Putamen (tissue), 1 donor: ENCODE measurements around the gene ADAMTSL4.
"Not testable (repeated sequence)": the region's sequence is repeated elsewhere in the genome, so short reads cannot be mapped to it uniquely, and the experiment has no call there.

Source experiments
- DNase-seq: peaks from one replicate; pipeline ENCODE4 v3.0.0-alpha.2; 2016; ENCODE audit warnings: low spot score

The ADAMTSL4 gene

DNA sequence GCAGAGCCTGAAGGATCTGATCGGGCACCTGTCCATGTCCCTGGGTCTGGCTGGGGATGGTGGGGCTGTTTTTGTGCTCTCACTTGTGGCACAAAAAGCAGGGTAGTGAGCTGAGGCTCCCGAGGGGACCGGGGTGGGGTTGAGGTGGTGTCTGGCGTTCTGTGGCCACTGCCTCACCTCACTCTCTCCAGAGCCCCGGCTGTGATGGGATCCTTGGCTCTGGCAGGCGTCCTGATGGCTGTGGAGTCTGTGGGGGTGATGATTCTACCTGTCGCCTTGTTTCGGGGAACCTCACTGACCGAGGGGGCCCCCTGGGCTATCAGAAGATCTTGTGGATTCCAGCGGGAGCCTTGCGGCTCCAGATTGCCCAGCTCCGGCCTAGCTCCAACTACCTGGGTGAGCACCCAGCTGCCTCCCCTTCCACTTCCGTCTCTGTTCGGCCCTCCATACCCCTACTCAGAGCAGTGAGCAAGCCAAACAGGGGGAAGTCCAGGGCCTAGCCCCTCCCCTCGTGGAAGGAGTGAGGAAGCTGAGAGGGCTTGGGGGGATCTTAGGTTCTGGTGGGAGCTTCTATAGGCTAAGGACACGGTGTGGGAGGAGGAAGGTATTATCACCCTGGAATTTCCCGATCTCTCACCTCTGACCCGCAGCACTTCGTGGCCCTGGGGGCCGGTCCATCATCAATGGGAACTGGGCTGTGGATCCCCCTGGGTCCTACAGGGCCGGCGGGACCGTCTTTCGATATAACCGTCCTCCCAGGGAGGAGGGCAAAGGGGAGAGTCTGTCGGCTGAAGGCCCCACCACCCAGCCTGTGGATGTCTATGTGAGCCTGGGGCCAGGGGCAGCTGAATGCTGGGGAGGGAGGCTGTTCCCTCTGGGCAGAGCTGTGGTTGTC, 7.0 kb downstream of the ADAMTSL4 start:
- DNase-seq = no peak

DNA sequence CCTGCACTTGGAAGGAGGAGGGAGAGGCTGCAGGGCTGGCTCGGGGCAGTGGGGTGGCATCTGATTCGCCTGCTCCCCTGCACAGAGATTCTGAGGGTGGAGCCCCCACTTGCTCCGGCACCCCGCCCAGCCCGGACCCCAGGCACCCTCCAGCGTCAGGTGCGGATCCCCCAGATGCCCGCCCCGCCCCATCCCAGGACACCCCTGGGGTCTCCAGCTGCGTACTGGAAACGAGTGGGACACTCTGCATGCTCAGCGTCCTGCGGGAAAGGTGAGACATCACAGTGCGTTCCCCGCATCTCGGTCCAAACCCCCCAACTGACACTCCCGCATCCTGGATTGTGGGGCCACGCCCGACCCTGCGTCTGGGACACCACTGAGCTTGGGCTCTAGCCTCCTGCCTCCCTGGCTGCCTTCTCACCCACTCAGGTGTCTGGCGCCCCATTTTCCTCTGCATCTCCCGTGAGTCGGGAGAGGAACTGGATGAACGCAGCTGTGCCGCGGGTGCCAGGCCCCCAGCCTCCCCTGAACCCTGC, 7.9 kb downstream of the ADAMTSL4 start:
- no peak for DNase-seq

DNA sequence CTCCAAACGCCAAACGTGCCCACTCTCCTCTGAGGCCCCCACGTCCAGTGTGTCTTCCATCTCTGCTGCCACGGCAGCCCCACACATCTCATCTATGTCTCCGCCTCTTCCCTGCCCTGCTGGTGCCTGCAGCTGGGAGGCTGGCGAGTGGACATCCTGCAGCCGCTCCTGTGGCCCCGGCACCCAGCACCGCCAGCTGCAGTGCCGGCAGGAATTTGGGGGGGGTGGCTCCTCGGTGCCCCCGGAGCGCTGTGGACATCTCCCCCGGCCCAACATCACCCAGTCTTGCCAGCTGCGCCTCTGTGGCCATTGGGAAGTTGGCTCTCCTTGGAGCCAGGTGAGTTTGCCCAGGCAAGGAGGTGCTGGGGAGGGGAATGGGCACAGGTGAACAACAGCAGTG, 8.6 kb downstream of the ADAMTSL4 start:
- no peak for DNase-seq

DNA sequence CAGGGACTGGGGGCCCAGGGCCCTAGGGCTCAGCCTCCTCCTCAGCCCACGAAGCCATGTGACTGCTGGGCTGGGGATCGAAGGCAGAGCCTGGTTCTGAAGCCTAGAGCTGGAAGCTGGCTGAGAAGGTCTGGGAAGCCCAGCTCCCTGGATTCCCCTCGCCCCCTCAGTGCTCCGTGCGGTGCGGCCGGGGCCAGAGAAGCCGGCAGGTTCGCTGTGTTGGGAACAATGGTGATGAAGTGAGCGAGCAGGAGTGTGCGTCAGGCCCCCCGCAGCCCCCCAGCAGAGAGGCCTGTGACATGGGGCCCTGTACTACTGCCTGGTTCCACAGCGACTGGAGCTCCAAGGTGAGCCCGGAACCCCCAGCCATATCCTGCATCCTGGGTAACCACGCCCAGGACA, 9.1 kb downstream of the ADAMTSL4 start:
- DNase-seq = no peak

DNA sequence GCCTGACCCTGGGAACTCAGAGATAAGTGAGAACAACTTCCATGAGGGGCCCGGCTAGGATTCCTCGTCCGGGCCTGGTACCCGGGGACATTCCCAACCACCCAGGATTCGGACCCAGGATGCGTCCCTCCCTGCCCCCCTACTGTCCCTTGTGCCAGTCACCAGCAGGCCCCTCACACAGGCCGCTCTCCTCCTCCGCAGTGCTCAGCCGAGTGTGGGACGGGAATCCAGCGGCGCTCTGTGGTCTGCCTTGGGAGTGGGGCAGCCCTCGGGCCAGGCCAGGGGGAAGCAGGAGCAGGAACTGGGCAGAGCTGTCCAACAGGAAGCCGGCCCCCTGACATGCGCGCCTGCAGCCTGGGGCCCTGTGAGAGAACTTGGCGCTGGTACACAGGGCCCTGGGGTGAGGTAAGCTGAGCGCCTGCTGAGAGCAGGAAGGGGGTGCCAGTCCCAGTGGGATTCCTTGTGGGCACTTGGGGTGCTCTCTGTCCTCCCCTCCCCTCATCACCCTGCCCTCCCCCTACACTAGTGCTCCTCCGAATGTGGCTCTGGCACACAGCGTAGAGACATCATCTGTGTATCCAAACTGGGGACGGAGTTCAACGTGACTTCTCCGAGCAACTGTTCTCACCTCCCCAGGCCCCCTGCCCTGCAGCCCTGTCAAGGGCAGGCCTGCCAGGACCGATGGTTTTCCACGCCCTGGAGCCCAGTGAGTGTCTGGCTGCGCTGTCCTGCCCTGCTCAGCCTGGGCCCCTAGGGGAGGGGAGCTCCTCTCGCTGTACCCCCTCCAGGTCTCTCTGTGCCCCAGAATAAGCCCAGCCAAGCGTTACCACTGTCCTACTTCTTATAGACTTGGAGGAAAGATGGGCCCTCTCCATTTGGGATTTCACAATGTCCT, 9.8 kb downstream of the ADAMTSL4 start:
- DNase-seq = no peak

DNA sequence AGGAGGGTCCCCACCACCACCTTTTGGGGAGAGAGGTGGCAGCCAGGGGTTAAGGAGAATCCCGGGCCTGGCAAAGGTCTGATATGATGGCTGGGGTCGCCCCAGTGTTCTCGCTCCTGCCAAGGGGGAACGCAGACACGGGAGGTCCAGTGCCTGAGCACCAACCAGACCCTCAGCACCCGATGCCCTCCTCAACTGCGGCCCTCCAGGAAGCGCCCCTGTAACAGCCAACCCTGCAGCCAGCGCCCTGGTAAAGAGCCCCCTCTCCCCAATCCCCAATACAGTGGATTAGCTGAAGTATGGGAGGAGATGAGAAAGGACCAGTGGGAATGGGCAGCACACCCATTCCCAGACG, 10.4 kb downstream of the ADAMTSL4 start:
- no peak for DNase-seq

DNA sequence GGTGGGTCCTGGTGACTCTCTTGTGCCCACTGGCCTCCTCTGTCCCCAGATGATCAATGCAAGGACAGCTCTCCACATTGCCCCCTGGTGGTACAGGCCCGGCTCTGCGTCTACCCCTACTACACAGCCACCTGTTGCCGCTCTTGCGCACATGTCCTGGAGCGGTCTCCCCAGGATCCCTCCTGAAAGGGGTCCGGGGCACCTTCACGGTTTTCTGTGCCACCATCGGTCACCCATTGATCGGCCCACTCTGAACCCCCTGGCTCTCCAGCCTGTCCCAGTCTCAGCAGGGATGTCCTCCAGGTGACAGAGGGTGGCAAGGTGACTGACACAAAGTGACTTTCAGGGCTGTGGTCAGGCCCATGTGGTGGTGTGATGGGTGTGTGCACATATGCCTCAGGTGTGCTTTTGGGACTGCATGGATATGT, 10.8 kb downstream of the ADAMTSL4 start:
- DNase-seq = no peak

DNA sequence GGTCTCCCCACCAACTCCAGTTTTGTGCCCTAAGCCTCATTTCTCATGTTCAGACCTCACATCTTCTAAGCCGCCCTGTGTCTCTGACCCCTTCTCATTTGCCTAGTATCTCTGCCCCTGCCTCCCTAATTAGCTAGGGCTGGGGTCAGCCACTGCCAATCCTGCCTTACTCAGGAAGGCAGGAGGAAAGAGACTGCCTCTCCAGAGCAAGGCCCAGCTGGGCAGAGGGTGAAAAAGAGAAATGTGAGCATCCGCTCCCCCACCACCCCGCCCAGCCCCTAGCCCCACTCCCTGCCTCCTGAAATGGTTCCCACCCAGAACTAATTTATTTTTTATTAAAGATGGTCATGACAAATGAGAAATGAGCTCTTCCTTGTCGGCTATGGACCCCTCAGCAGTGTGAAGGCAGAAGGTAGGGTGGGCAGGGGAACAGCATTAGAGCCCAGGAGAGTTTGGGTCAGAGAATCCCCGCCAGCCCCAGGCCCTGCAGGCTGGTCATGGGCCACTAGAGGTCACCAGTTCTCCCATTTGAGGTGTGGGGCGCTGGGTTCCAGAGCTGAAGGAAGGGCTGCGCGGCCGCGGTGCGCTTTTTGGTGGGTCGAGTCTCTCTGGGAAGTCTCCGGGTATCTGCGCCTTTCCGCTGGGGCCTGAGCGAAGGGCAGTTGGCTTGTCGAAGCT, 11.5 kb downstream of the ADAMTSL4 start:
- peak; percentile 65 for DNase-seq

DNA sequence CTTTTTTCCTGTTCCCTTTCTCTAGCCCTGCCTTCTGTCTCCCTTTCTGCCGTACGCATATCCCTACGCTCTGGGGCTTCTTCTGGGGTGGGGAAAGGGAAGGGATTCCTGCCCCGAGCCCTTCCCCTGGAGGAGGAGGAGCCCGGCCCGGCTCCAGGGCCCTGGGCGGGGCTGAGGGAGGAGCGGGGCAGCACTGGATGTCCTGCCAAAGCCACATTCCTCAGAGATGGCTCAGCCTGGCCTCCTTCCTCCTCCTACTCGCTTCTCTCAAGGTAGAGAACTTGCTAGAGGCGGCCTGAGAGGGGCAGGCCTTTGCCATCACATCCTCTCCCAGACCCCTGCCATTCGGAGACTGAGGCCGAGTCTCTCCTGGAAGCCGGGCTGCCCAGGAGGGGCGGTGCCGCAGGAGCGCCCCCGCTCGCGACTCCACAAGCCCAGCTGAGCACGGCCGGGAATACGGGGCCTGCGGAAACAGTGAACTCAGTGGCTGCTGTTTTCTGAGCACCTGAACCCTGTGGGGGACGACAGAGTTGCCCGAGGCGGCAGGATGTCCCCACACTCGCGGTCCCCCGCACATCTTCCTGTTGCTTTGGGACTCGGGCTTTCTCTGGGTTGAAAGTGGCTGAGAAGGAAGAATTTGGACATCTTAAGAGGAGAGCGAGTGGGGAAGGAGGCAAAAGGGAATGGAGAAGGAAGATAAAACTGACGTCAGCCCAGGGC, 12.2 kb downstream of the ADAMTSL4 start:
- peak; percentile 86 for DNase-seq

DNA sequence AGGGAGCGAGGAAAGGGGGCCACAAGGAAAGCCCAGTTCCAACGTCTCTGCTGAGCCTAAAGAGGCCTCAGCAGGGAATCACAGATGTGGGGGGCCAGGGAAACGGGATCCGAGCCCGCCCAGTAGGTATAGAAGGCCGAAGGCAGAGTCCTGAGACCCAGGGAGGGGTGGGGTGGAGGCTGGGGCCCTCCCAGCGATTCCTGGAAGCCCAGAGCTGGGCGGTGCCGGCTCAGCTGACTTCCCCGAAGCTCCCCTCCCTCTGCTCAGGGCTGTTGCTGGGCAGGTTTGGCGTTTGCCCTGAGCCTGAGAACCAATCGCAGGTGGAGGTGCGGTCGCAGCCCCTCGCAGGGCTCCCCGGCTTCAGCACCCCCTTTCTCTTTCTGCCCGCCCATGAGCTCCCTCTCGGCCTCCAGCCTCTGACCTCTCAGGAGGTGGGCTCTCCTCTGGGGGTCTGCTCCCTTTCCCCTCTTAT, 12.8 kb downstream of the ADAMTSL4 start:
- peak; percentile 50 for DNase-seq

DNA sequence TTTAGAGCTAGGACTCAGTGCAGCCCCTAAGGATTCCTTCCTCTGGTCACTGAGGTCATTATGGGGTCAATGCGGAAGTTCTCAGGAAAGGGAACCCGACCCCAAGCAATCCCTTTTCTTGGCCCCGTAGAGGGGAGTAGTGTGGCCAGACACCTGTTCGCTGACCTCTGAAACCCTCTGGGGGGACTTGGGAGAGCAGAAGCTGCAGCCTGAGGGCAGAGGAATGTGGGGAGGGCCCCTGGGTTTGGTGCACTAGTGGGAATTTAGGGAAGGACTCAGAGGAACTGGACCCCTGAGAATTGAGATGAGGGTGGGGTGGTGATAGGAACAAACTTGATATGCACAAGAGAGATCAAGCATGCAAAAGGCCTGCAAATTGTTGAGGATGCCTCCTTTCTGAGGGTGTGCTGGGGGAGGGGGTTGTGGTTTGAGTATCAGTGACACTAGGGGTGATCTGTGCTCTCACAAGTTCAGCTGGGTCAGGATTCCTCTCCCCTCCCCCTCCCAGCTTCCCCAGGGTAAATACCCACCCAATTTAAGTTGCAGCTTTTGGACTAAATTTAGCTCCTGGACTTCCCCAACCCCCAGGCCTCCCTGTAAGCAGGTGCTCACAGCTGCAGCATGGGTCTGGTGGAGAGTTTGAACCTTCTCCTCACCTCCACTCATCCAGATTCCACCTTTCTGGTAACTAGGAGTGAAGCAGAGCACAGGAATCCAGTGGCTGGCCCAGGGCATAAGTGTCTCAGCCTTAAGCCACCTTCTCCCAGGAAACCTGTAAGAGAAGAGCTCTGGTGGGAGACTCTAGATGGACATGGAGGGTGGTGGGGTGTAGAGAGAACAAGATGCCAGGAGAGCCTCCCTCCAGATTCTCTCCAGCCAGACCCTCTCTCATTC, 13.5 kb downstream of the ADAMTSL4 start:
- no peak for DNase-seq

DNA sequence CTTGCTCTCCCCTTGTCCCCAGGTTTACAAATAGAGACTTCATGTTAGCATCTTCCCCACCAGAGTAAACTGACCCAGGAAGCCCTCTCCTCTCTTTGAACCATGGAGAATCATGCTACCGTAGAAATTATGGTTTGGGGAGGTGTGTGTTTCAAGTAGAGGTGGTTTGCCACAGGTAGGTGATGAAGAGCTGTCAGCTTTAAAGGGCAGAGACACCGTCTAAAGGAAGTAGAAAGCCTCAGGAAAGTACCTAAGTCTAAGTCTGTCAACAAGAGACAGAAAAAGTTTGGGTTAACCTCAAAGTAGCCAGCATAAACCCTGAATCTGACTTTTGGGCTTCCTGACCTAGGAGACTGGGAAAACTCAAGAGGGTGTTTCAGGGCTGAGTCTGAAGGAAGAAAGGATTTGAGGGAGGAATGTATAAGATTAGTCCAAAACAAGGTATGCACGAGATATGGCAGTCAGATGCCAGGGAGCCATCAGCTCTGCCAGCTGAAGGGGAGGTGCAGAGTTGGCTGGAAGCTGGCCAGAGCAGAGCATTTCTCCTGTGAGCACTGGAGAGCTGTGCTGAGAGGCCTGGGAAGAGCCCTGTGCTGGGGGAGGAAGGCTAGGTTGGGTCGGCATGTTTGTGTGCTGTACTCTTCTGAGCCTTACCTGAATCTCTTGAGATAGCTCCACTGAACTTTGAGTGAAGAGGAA, 14.3 kb downstream of the ADAMTSL4 start:
- no peak for DNase-seq

DNA sequence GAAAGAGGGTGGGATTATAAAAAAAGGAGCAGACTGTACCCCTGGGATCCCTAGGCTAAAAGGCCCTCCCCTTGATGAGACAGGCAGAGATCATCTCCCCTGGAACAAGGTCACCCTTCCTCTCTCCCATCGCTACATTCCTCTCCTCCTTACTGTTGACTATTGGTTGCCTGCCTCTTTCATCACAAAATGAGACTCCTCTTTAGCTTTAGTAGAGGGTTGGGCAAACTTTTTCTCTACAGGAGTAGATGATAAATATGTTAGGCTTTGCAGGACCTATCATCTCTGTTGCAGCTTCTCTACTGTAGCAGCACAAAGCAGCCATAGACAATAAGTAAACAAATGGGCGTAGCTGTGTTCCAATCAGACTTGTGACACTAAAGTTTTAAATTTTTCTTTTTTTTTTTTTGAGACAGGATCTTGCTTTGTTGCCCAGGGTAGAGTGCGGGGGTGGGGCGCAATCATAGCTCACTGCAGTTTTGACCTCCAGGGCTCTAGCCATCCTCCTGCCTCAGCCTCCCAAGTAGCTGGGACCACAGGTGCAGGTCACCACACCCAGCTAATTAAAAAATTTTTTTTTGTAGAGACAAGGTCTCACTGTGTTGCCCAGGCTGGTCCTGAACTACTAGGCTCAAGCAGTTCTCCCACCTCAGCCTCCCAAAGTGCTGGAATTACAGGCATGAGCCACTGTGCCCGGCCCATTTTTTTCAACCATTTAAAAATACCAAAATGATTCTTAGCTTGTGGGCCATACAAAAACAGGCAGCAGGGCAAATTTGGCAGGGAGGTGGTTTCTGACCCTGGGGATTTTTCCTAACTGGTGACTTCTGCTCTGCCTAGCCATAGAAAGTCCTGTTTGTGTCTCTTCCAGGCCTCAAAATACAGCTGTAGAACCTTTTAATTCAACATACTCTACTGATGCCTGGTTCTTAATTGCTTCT, 15.1 kb downstream of the ADAMTSL4 start:
- DNase-seq = no peak

DNA sequence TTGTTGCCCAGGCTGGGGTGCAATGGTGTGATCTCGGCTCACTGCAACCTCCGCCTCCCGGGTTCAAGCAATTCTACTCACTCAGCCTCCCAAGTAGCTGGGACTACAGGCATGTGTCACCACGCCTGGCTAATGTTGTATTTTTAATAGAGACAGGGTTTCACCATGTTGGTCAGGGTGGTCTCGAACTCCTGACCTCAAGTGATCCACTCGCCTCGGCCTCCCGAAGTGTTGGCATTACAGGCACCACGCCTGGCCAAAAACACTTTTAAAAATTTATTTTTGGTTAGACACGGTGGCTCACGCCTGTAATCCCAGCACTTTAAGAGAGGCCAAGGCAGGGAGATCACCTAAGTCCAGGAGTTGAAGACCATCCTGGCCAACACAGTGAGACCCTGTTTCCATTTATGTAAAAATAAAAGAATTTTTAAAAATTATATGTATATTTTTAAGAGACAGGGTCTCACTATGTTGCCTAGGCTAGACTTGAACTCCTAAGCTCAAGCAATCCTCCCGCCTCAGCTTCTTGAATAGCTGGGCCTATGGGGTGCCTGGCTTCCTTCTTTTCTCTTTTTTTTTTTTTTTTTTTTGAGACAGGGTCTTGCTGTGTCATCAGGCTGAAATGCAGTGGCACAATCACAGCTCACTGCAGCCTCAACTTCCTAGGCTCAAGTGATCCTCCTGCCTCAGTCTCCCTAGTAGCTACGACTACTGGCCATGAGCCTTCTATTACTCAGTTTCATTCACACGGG, 16.2 kb downstream of the ADAMTSL4 start:
- DNase-seq = not testable (repeated sequence)

DNA sequence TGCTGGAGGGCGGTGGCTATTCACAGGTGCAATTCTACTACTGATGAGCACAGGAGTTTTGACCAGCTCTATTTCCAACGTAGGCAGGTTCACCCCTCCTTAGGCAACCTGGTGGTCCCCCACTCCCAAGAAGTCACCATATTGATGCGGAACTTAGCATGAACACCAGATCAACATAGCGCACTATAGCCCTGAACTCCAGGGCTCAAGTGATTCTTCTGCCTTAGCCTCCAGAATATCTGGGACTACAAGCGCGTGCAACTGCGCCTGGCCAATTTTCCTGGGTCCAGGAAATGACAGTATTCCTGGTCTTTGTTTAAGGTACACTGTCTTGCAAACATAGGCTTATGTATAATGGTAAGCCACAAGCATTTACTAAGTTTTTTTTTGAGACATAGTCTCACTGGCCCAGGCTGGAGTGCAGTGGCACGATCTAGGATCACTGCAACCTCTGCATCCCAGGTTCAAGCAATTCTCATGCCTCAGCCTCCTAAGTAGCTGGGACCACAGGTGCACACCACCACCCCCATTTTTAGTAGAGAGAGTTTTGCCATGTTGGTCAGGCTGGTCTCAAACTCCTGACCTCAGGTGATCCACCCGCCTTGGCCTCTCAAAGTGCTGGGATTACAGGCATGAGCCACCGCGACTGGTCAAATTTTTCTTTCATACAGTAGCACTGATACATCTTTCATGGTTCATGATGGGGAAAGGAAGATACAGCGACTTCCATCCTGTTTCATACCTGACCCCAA, 17.6 kb downstream of the ADAMTSL4 start:
- DNase-seq = no peak

DNA sequence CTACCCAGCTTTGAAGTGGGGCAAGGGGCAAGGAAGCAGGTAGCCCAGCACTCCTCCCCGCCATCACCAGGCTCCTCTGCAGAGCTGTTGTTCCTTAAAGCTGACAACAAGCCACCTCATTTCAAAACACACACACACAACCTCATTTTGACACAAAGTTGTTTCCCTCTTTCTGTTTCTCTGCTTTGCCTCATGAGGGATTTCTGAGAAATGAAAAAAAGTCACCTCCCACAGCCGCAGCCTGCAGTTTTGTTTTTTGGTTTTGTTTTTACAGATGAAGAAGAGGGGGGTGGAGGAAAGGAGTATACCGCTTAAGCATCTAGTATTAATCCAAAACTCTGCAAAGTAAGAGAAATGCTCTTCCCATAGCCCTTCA, 18.1 kb downstream of the ADAMTSL4 start:
- no peak for DNase-seq
